ENCODE data around the gene CDH11. TPM values are rescaled to one million over a fixed set of nuclear protein-coding genes. Genes with fewer than 3 reads are reported as not detected.

The CDH11 gene
- total and polyA plus RNA-seq, 2 donors (not counting 1 experiment from before 2014, with no cell fraction given), result not detected

DNA sequence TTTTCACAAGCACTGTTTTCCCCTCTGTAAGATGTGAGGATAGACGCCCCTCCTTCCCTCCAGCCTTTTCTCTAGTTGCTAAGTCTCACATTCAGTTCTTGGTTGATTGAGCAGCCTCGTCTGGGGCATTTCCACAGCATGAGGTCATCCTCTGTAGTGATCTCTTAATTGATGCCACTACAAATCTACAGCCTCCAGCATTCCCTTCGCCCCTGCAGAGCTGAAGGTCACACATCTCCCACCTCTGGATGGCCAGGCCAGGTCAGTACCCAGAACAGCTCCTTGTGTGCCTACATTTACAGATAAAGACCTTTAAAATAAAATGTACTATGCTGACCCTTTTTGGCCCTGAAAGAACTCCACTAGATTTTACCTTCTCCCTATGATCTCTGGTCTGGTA, 32.5 kb upstream of the CDH11 start:
- no peaks in the 10 kb centered on the region for H3K9me3 Mint-ChIP-seq (ENCODE audit: insufficient read depth)
- no peaks in the 10 kb centered on the region for H3K27me3 Mint-ChIP-seq
- TF ChIP-seq, protein P1, sequence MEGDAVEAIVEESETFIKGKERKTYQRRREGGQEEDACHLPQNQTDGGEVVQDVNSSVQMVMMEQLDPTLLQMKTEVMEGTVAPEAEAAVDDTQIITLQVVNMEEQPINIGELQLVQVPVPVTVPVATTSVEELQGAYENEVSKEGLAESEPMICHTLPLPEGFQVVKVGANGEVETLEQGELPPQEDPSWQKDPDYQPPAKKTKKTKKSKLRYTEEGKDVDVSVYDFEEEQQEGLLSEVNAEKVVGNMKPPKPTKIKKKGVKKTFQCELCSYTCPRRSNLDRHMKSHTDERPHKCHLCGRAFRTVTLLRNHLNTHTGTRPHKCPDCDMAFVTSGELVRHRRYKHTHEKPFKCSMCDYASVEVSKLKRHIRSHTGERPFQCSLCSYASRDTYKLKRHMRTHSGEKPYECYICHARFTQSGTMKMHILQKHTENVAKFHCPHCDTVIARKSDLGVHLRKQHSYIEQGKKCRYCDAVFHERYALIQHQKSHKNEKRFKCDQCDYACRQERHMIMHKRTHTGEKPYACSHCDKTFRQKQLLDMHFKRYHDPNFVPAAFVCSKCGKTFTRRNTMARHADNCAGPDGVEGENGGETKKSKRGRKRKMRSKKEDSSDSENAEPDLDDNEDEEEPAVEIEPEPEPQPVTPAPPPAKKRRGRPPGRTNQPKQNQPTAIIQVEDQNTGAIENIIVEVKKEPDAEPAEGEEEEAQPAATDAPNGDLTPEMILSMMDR (IDR thresholded peaks at IDR 0.05), result no peak
- no peak for TF ChIP-seq EZH2 (IDR thresholded peaks at IDR 0.05; ENCODE audit: borderline replicate concordance, insufficient read depth, low read depth, low read length, poor library complexity, severe bottlenecking)

DNA sequence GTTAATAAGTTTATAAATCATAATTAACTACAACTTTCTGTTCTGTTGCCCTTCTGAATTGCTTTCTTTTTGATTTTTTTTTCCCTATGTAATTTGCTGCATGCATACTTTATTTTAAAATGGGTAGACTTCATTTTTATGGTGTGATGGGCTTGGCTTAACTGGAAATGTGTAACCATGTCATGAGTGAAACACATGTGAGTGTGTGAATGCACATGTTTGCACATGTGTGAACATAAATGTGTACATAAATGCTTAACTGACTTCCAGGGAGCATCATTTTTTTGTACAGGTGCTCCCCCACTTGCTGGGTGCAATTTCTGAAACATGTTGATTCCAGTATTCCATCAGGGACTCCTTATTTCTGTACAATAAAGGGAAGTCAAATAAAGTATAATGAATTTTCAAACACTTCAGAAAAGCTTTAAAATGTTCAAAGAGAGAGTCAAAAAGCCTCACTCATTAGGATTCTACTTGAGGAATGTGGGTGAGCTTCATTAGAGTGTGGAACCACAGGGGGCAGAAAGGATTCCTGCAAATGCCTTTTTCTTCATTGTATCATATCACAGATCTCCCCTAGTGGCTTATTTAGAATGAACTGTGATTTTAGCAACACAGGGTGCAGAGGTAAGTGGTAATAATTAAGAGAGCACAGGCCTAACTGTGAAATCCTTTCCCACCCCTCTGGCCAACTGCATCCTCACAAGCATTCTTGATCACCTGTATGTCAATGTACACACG, 31.7 kb upstream of the CDH11 start:
- no peak overlapping the region for H3K4me2 ChIP-seq (replicated peaks; ENCODE audit: low read depth, low read length, poor library complexity, severe bottlenecking)
- H3K36me3 ChIP-seq (replicated peaks in 1 of 2; ENCODE audit: control extremely low read depth in 1 of 2, control insufficient read depth in 1 of 2, extremely low read depth in 1 of 2, insufficient read depth in 2 of 2, low read length in 1 of 2), result no peaks in the 10 kb centered on the region
- no peak overlapping the region for H3K4me3 ChIP-seq (ENCODE audit: control extremely low read depth in 1 of 5, extremely low read depth in 1 of 5, insufficient read depth in 1 of 5, low read depth in 2 of 5, low read length in 4 of 5)
- intact Hi-C loops (cut with micrococcal nuclease), result no loop called here
- no CpG with 5 or more reads among the region's 1 CpG for WGBS (ENCODE audit: insufficient coverage)
- H3K9ac ChIP-seq (ENCODE audit: low read length), result no peak overlapping the region
- no peaks in the 10 kb centered on the region for H3K27me3 ChIP-seq (replicated peaks in 1 of 4; ENCODE audit: control extremely low read depth in 1 of 4, control insufficient read depth in 3 of 4, insufficient read depth in 4 of 4, low read length in 3 of 4)
- H3K9me3 Mint-ChIP-seq (ENCODE audit: insufficient read depth), result no peaks in the 10 kb centered on the region
- no peaks in the 10 kb centered on the region for H4K20me1 ChIP-seq (ENCODE audit: control insufficient read depth, insufficient read depth, low read length, poor library complexity, severe bottlenecking)
- no peaks in the 10 kb centered on the region for H3K27me3 Mint-ChIP-seq
- TF ChIP-seq, protein P1 (IDR thresholded peaks at IDR 0.05), result no peak
- CTCF ChIA-PET, result no interaction called here
- H2AFZ ChIP-seq (ENCODE audit: insufficient read depth, low read depth, low read length, poor library complexity, severe bottlenecking), result no peak overlapping the region
- H3K79me2 ChIP-seq (ENCODE audit: control insufficient read depth, insufficient read depth, low read length), result no peaks in the 10 kb centered on the region
- H3K27ac Mint-ChIP-seq, result no peak overlapping the region
- DNase-seq (no peak), ATAC-seq (ENCODE audit: low read depth) (no peak)
- no peaks in the 10 kb centered on the region for H3K4me1 Mint-ChIP-seq
- POLR2A ChIA-PET, result no interaction called here
- no peak overlapping the region for H3K27ac ChIP-seq (ENCODE audit: low read length in 2 of 2)
- no peak overlapping the region for H3K4me3 Mint-ChIP-seq
- peaks cover 0 to 4% (median 0%) of the 10 kb centered on the region in 3 donors for H3K9me3 ChIP-seq (ENCODE audit: control extremely low read depth in 1 of 3, control insufficient read depth in 2 of 3, insufficient read depth in 1 of 3, low read length in 2 of 3)
- H3K4me1 ChIP-seq (ENCODE audit: control insufficient read depth in 2 of 2, insufficient read depth in 2 of 2, low read length in 2 of 2), result no peaks in the 10 kb centered on the region

More for the DNA sequence above, 32.5 kb upstream of the CDH11 start:
- Histone ChIP-seq H3K36me3 (replicated peaks in 1 of 2; ENCODE audit: control extremely low read depth in 1 of 2, control insufficient read depth in 1 of 2, extremely low read depth in 1 of 2, insufficient read depth in 2 of 2, low read length in 1 of 2) (no peaks in the 10 kb centered on the region), H3K9ac (ENCODE audit: low read length) (no peak overlapping the region), H3K27ac (ENCODE audit: low read length in 2 of 2) (no peak overlapping the region), H3K79me2 (ENCODE audit: control insufficient read depth, insufficient read depth, low read length) (no peaks in the 10 kb centered on the region), H3K4me2 (replicated peaks; ENCODE audit: low read depth, low read length, poor library complexity, severe bottlenecking) (no peak overlapping the region), H3K4me1 (ENCODE audit: control insufficient read depth in 2 of 2, insufficient read depth in 2 of 2, low read length in 2 of 2) (no peaks in the 10 kb centered on the region), H2AFZ (ENCODE audit: insufficient read depth, low read depth, low read length, poor library complexity, severe bottlenecking) (no peak overlapping the region), H3K4me3 (ENCODE audit: control extremely low read depth in 1 of 5, extremely low read depth in 1 of 5, insufficient read depth in 1 of 5, low read depth in 2 of 5, low read length in 4 of 5) (no peak overlapping the region), H4K20me1 (ENCODE audit: control insufficient read depth, insufficient read depth, low read length, poor library complexity, severe bottlenecking) (no peaks in the 10 kb centered on the region), H3K27me3 (replicated peaks in 1 of 4; ENCODE audit: control extremely low read depth in 1 of 4, control insufficient read depth in 3 of 4, insufficient read depth in 4 of 4, low read length in 3 of 4) (no peaks in the 10 kb centered on the region), H3K9me3 (ENCODE audit: control extremely low read depth in 1 of 3, control insufficient read depth in 2 of 3, insufficient read depth in 1 of 3, low read length in 2 of 3) (peaks cover 0 to 4% (median 0%) of the 10 kb centered on the region in 3 donors)
- DNase-seq (no peak), ATAC-seq (ENCODE audit: low read depth) (no peak)
- WGBS (ENCODE audit: insufficient coverage), result 6% methylated on average over 2 of the region's 3 CpGs
- CTCF ChIA-PET, result no interaction called here
- Mint-ChIP-seq H3K4me3 (no peak overlapping the region), H3K4me1 (no peaks in the 10 kb centered on the region), H3K27ac (no peak overlapping the region)
- POLR2A ChIA-PET, result no interaction called here
- intact Hi-C loops (cut with micrococcal nuclease), result no loop called here

Data from B cell (primary cell).